ENCODE data around the gene SORT1. TPM values are rescaled to one million over a fixed set of nuclear protein-coding genes. Genes with fewer than 3 reads are reported as not detected.
A peak's percentile ranks its signal among the peaks of the same experiment; 100 is the strongest.
"Not testable (repeated sequence)": the region's sequence is repeated elsewhere in the genome, so short reads cannot be mapped to it uniquely, and the experiment has no call there.

SORT1 gene
- total RNA-seq, 1 experiment from 2014 or later: 11.2 TPM

GRCh38 chr1:109423498-109423897 is 25.8 kb upstream of the SORT1 start:
- no peak for DNase-seq (ENCODE audit: low read depth in 1 of 2, low spot score in 2 of 2)
- no peak overlapping the region for H3K4me3 ChIP-seq
- H3K27ac ChIP-seq: no peak overlapping the region

GRCh38 chr1:109412551-109412950 is 14.8 kb upstream of the SORT1 start:
- Histone ChIP-seq H3K9me3 (replicated peaks) (no peaks in the 10 kb centered on the region), H3K27me3 (replicated peaks) (no peaks in the 10 kb centered on the region), H3K36me3 (peaks cover 100% of the 10 kb centered on the region), H3K27ac (no peak overlapping the region), H3K4me1 (replicated peaks) (no peaks in the 10 kb centered on the region), H3K4me3 (no peak overlapping the region)
- DNase-seq (ENCODE audit: low read depth in 1 of 2, low spot score in 2 of 2): no peak

More at GRCh38 chr1:109423498-109423897, 25.8 kb upstream of the SORT1 start:
- no peaks in the 10 kb centered on the region for H3K27me3 ChIP-seq (replicated peaks)
- peaks cover 56% of the 10 kb centered on the region for H3K36me3 ChIP-seq
- no peaks in the 10 kb centered on the region for H3K9me3 ChIP-seq (replicated peaks)
- H3K4me1 ChIP-seq (replicated peaks): peaks cover 19% of the 10 kb centered on the region

GRCh38 chr1:109404838-109405237 is 7.1 kb upstream of the SORT1 start:
- peaks cover 78% of the 10 kb centered on the region for H3K36me3 ChIP-seq
- no peaks in the 10 kb centered on the region for H3K9me3 ChIP-seq (replicated peaks)
- no peak for DNase-seq (ENCODE audit: low read depth in 1 of 2, low spot score in 2 of 2)
- H3K4me1 ChIP-seq (replicated peaks): no peaks in the 10 kb centered on the region
- H3K27ac ChIP-seq: no peak overlapping the region
- H3K27me3 ChIP-seq (replicated peaks): no peaks in the 10 kb centered on the region
- no peak overlapping the region for H3K4me3 ChIP-seq

- no peak overlapping the region for H3K4me3 ChIP-seq
- no peak overlapping the region for H3K27ac ChIP-seq
- H3K36me3 ChIP-seq: peaks cover 50% of the 10 kb centered on the region
- no peak for DNase-seq (ENCODE audit: low read depth in 1 of 2, low spot score in 2 of 2)
- H3K27me3 ChIP-seq (replicated peaks): no peaks in the 10 kb centered on the region
- H3K9me3 ChIP-seq (replicated peaks): 0 out of 2 replicates have a peak, but pooled peaks cover 2% of the 10 kb centered on the region
- H3K4me1 ChIP-seq (replicated peaks): peaks cover 17% of the 10 kb centered on the region
These were observed 4.3 kb upstream of the SORT1 start for GRCh38 chr1:109402025-109402424.

- Histone ChIP-seq H3K27ac (no peak overlapping the region), H3K9me3 (replicated peaks) (0 out of 2 replicates have a peak, but pooled peaks cover 2% of the 10 kb centered on the region), H3K4me1 (replicated peaks) (peaks cover 36% of the 10 kb centered on the region), H3K4me3 (no peak overlapping the region), H3K36me3 (peaks cover 33% of the 10 kb centered on the region), H3K27me3 (replicated peaks) (no peaks in the 10 kb centered on the region)
- DNase-seq (ENCODE audit: low read depth in 1 of 2, low spot score in 2 of 2): no peak
These were observed 2.4 kb upstream of the SORT1 start for GRCh38 chr1:109400035-109400655.

- H3K4me3 ChIP-seq: no peak overlapping the region
- H3K4me1 ChIP-seq (replicated peaks): peaks cover 41% of the 10 kb centered on the region
- DNase-seq (ENCODE audit: low read depth in 1 of 2, low spot score in 2 of 2): peak in 1 of 2 experiments; percentile 64
- H3K27ac ChIP-seq: no peak overlapping the region
- peaks cover 26% of the 10 kb centered on the region for H3K36me3 ChIP-seq
- H3K27me3 ChIP-seq (replicated peaks): no peaks in the 10 kb centered on the region
- 0 out of 2 replicates have a peak, but pooled peaks cover 2% of the 10 kb centered on the region for H3K9me3 ChIP-seq (replicated peaks)
These were observed 1.7 kb upstream of the SORT1 start for GRCh38 chr1:109399326-109399957.

- Histone ChIP-seq H3K9me3 (replicated peaks) (0 out of 2 replicates have a peak, but pooled peaks cover 2% of the 10 kb centered on the region), H3K27ac (no peak overlapping the region), H3K4me3 (peak overlapping the region; percentile 87), H3K4me1 (replicated peaks) (peaks cover 48% of the 10 kb centered on the region), H3K27me3 (replicated peaks) (no peaks in the 10 kb centered on the region), H3K36me3 (peaks cover 23% of the 10 kb centered on the region)
- DNase-seq (ENCODE audit: low read depth in 1 of 2, low spot score in 2 of 2): no peak
These were observed 866 bp upstream of the SORT1 start for GRCh38 chr1:109398343-109399225.

- Histone ChIP-seq H3K4me1 (replicated peaks) (peaks cover 63% of the 10 kb centered on the region), H3K27me3 (replicated peaks) (no peaks in the 10 kb centered on the region), H3K36me3 (peaks cover 14% of the 10 kb centered on the region), H3K4me3 (peak overlapping the region; percentile 87), H3K27ac (no peak overlapping the region), H3K9me3 (replicated peaks) (0 out of 2 replicates have a peak, but pooled peaks cover 2% of the 10 kb centered on the region)
- DNase-seq (ENCODE audit: low read depth in 1 of 2, low spot score in 2 of 2): no peak
These were observed 692 bp downstream of the SORT1 start for GRCh38 chr1:109396871-109397580.

GRCh38 chr1:109396513-109396839 is 1.2 kb downstream of the SORT1 start:
- H3K27me3 ChIP-seq (replicated peaks): no peaks in the 10 kb centered on the region
- H3K4me1 ChIP-seq (replicated peaks): peaks cover 69% of the 10 kb centered on the region
- H3K9me3 ChIP-seq (replicated peaks): 0 out of 2 replicates have a peak, but pooled peaks cover 2% of the 10 kb centered on the region
- DNase-seq (ENCODE audit: low read depth in 1 of 2, low spot score in 2 of 2): no peak
- peaks cover 12% of the 10 kb centered on the region for H3K36me3 ChIP-seq
- no peak overlapping the region; the same call in 1 of the 2 replicates for H3K4me3 ChIP-seq
- H3K27ac ChIP-seq: no peak overlapping the region

- Histone ChIP-seq H3K9me3 (replicated peaks) (0 out of 2 replicates have a peak, but pooled peaks cover 2% of the 10 kb centered on the region), H3K36me3 (peaks cover 5% of the 10 kb centered on the region), H3K27ac (no peak overlapping the region), H3K4me1 (replicated peaks) (peaks cover 75% of the 10 kb centered on the region), H3K27me3 (replicated peaks) (no peaks in the 10 kb centered on the region), H3K4me3 (no peak overlapping the region; the same call in 1 of the 2 replicates)
- peak in 1 of 2 experiments; percentile 32 for DNase-seq (ENCODE audit: low read depth in 1 of 2, low spot score in 2 of 2)
These were observed 1.9 kb downstream of the SORT1 start for GRCh38 chr1:109395602-109396512.

GRCh38 chr1:109395282-109395599 is 2.5 kb downstream of the SORT1 start:
- H3K36me3 ChIP-seq; H3K27me3 ChIP-seq (replicated peaks); H3K4me3 ChIP-seq; H3K9me3 ChIP-seq (replicated peaks); DNase-seq (ENCODE audit: low read depth in 1 of 2, low spot score in 2 of 2); H3K27ac ChIP-seq: not testable (repeated sequence)
- H3K4me1 ChIP-seq (replicated peaks): peaks cover 77% of the 10 kb centered on the region

GRCh38 chr1:109394591-109395281 is 3.0 kb downstream of the SORT1 start:
- Histone ChIP-seq H3K4me3 (no peak overlapping the region), H3K9me3 (replicated peaks) (0 out of 2 replicates have a peak, but pooled peaks cover 2% of the 10 kb centered on the region), H3K4me1 (replicated peaks) (peaks cover 77% of the 10 kb centered on the region), H3K27ac (no peak overlapping the region), H3K27me3 (replicated peaks) (no peaks in the 10 kb centered on the region), H3K36me3 (0 out of 2 replicates have a peak, but pooled peaks cover 3% of the 10 kb centered on the region)
- no peak for DNase-seq (ENCODE audit: low read depth in 1 of 2, low spot score in 2 of 2)
